COLO668 (cell line): ENCODE data around the gene KDM8.

Experiments used
- DNase-seq: peaks from one replicate; lab custom pipeline; 2025; ENCODE audit not compliant: unreplicated experiment; lab: John Stamatoyannopoulos, UW

The KDM8 gene

GRCh38 chr16:27214084-27214961 lies 11.0 kb downstream of the KDM8 start:
- DNase-seq, result no peak

- no peak for DNase-seq
Observed at GRCh38 chr16:27215660-27216059, 12.3 kb downstream of the KDM8 start.

- DNase-seq, result no peak
Observed at GRCh38 chr16:27216297-27216885, 13.1 kb downstream of the KDM8 start.

- no peak for DNase-seq
Observed at GRCh38 chr16:27217256-27217655, 13.9 kb downstream of the KDM8 start.

GRCh38 chr16:27218756-27219155 lies 15.4 kb downstream of the KDM8 start:
- DNase-seq, result no peak

GRCh38 chr16:27219161-27219560 lies 15.8 kb downstream of the KDM8 start:
- DNase-seq, result no peak

GRCh38 chr16:27220120-27220519 lies 16.8 kb downstream of the KDM8 start:
- DNase-seq, result no peak

- no peak for DNase-seq
Observed at GRCh38 chr16:27220527-27220926, 17.2 kb downstream of the KDM8 start.

- DNase-seq, result no peak
Observed at GRCh38 chr16:27220991-27221390, 17.7 kb downstream of the KDM8 start.

- DNase-seq, result no peak
Observed at GRCh38 chr16:27221576-27222248, 18.4 kb downstream of the KDM8 start.

GRCh38 chr16:27222249-27223225 lies 19.2 kb downstream of the KDM8 start:
- peak; percentile 28 for DNase-seq

- DNase-seq, result no peak
Observed at GRCh38 chr16:27223226-27223610, 19.9 kb downstream of the KDM8 start.

GRCh38 chr16:27223701-27224100 lies 20.4 kb downstream of the KDM8 start:
- no peak for DNase-seq

- no peak for DNase-seq
Observed at GRCh38 chr16:27224271-27224737, 21.0 kb downstream of the KDM8 start.

- DNase-seq, result no peak
Observed at GRCh38 chr16:27224741-27225300, 21.5 kb downstream of the KDM8 start.

- DNase-seq, result peak; percentile 10
Observed at GRCh38 chr16:27225536-27226360, 22.4 kb downstream of the KDM8 start.

- peak; percentile 51 for DNase-seq
Observed at GRCh38 chr16:27226476-27226875, 23.1 kb downstream of the KDM8 start.

- DNase-seq, result no peak
Observed at GRCh38 chr16:27226976-27227705, 23.8 kb downstream of the KDM8 start.

- no peak for DNase-seq
Observed at GRCh38 chr16:27228045-27228444, 24.7 kb downstream of the KDM8 start.
